ENCODE measurements around the gene CD80. TPM values are rescaled to one million over a fixed set of nuclear protein-coding genes. Genes with fewer than 3 reads are reported as not detected.
"Not testable (repeated sequence)": the region's sequence is repeated elsewhere in the genome, so short reads cannot be mapped to it uniquely, and the experiment has no call there.

Gene CD80
- total RNA-seq, 1 experiment from 2014 or later = not detected

- DNase-seq (ENCODE audit: low read depth, low spot score) = no peak
- in situ Hi-C loops (cut with HindIII; ENCODE audit: low pct_unique_long_range_greater_than_20kb, low sequenced_read_pairs) = no loop called here
Measured at GRCh38 chr3:119557192-119557876, 2.1 kb downstream of the CD80 start.

- in situ Hi-C loops (cut with HindIII; ENCODE audit: low pct_unique_long_range_greater_than_20kb, low sequenced_read_pairs) = no loop called here
- no peak for DNase-seq (ENCODE audit: low read depth, low spot score)
Measured at GRCh38 chr3:119555929-119556328, 3.5 kb downstream of the CD80 start.

GRCh38 chr3:119555309-119555735, 4.1 kb downstream of the CD80 start:
- in situ Hi-C loops (cut with HindIII; ENCODE audit: low pct_unique_long_range_greater_than_20kb, low sequenced_read_pairs) = no loop called here
- DNase-seq (ENCODE audit: low read depth, low spot score) = no peak

- in situ Hi-C loops (cut with HindIII; ENCODE audit: low pct_unique_long_range_greater_than_20kb, low sequenced_read_pairs) = no loop called here
- no peak for DNase-seq (ENCODE audit: low read depth, low spot score)
Measured at GRCh38 chr3:119553823-119554415, 5.5 kb downstream of the CD80 start.

- in situ Hi-C loops (cut with HindIII; ENCODE audit: low pct_unique_long_range_greater_than_20kb, low sequenced_read_pairs); DNase-seq (ENCODE audit: low read depth, low spot score): not testable (repeated sequence)
Measured at GRCh38 chr3:119552928-119553327, 6.5 kb downstream of the CD80 start.

- no peak for DNase-seq (ENCODE audit: low read depth, low spot score)
- in situ Hi-C loops (cut with HindIII; ENCODE audit: low pct_unique_long_range_greater_than_20kb, low sequenced_read_pairs) = no loop called here
Measured at GRCh38 chr3:119551598-119551997, 7.8 kb downstream of the CD80 start.

GRCh38 chr3:119550192-119550910, 9.1 kb downstream of the CD80 start:
- no peak for DNase-seq (ENCODE audit: low read depth, low spot score)
- in situ Hi-C loops (cut with HindIII; ENCODE audit: low pct_unique_long_range_greater_than_20kb, low sequenced_read_pairs) = no loop called here

GRCh38 chr3:119548341-119548740, 11.1 kb downstream of the CD80 start:
- DNase-seq (ENCODE audit: low read depth, low spot score) = no peak
- in situ Hi-C loops (cut with HindIII; ENCODE audit: low pct_unique_long_range_greater_than_20kb, low sequenced_read_pairs) = no loop called here

- DNase-seq (ENCODE audit: low read depth, low spot score) = no peak
- in situ Hi-C loops (cut with HindIII; ENCODE audit: low pct_unique_long_range_greater_than_20kb, low sequenced_read_pairs) = no loop called here
Measured at GRCh38 chr3:119547227-119547626, 12.2 kb downstream of the CD80 start.

GRCh38 chr3:119543147-119543546, 16.3 kb downstream of the CD80 start:
- DNase-seq (ENCODE audit: low read depth, low spot score) = no peak

GRCh38 chr3:119542168-119542767, 17.1 kb downstream of the CD80 start:
- in situ Hi-C loops (cut with HindIII; ENCODE audit: low pct_unique_long_range_greater_than_20kb, low sequenced_read_pairs) = no loop called here
- DNase-seq (ENCODE audit: low read depth, low spot score) = no peak

More at GRCh38 chr3:119543147-119543546, 16.3 kb downstream of the CD80 start:
- in situ Hi-C loops (cut with HindIII; ENCODE audit: low pct_unique_long_range_greater_than_20kb, low sequenced_read_pairs) = no loop called here

- in situ Hi-C loops (cut with HindIII; ENCODE audit: low pct_unique_long_range_greater_than_20kb, low sequenced_read_pairs) = no loop called here
- DNase-seq (ENCODE audit: low read depth, low spot score) = no peak
Measured at GRCh38 chr3:119541547-119541946, 17.9 kb downstream of the CD80 start.

- in situ Hi-C loops (cut with HindIII; ENCODE audit: low pct_unique_long_range_greater_than_20kb, low sequenced_read_pairs) = no loop called here
- no peak for DNase-seq (ENCODE audit: low read depth, low spot score)
Measured at GRCh38 chr3:119538772-119539171, 20.6 kb downstream of the CD80 start.

- DNase-seq (ENCODE audit: low read depth, low spot score) = no peak
- in situ Hi-C loops (cut with HindIII; ENCODE audit: low pct_unique_long_range_greater_than_20kb, low sequenced_read_pairs) = no loop called here
Measured at GRCh38 chr3:119536757-119537156, 22.7 kb downstream of the CD80 start.

- in situ Hi-C loops (cut with HindIII; ENCODE audit: low pct_unique_long_range_greater_than_20kb, low sequenced_read_pairs) = no loop called here
- DNase-seq (ENCODE audit: low read depth, low spot score) = no peak
Measured at GRCh38 chr3:119534296-119534695, 25.1 kb downstream of the CD80 start.

- DNase-seq (ENCODE audit: low read depth, low spot score) = no peak
- in situ Hi-C loops (cut with HindIII; ENCODE audit: low pct_unique_long_range_greater_than_20kb, low sequenced_read_pairs) = no loop called here
Measured at GRCh38 chr3:119531151-119531550, 28.3 kb downstream of the CD80 start.

- in situ Hi-C loops (cut with HindIII; ENCODE audit: low pct_unique_long_range_greater_than_20kb, low sequenced_read_pairs) = no loop called here
- no peak for DNase-seq (ENCODE audit: low read depth, low spot score)
Measured at GRCh38 chr3:119530456-119530855, 29.0 kb downstream of the CD80 start.

GRCh38 chr3:119529883-119530282, 29.5 kb downstream of the CD80 start:
- in situ Hi-C loops (cut with HindIII; ENCODE audit: low pct_unique_long_range_greater_than_20kb, low sequenced_read_pairs) = no loop called here
- DNase-seq (ENCODE audit: low read depth, low spot score) = no peak

Data from SK-MEL-5 (cell line).